Activated naive CD4-positive, alpha-beta T cell treated with anti-CD3 and anti-CD28 coated beads for 36 hours (primary cell): ENCODE measurements around the gene NUP62. TPM values are rescaled to one million over a fixed set of nuclear protein-coding genes. Genes with fewer than 3 reads are reported as not detected.

Experiments
- CTCF ChIA-PET: fragments of 350-600 bp; sonication (Branson Sonifier 250); formaldehyde crosslinking; loops from one replicate; lab custom pipeline; 2021; ENCODE audit warnings: antibody characterized with exemption; lab: Charles Lee
- DNase-seq: peaks from one replicate; pipeline ENCODE4 v3.0.0-alpha.2; 2020
- H3K27ac Mint-ChIP-seq: one replicate; pipeline ENCODE4 v1.8.0; 2021; ENCODE audit warnings: mild to moderate bottlenecking, mixed read lengths
- H3K27me3 Mint-ChIP-seq: one replicate; pipeline ENCODE4 v1.8.0; 2021; ENCODE audit warnings: low read depth, mixed read lengths
- H3K36me3 Mint-ChIP-seq: one replicate; pipeline ENCODE4 v1.8.0; 2021; ENCODE audit warnings: low read depth, mixed read lengths
- H3K4me1 Mint-ChIP-seq: one replicate; pipeline ENCODE4 v1.8.0; 2021; ENCODE audit warnings: low read depth, mixed read lengths
- H3K4me3 Mint-ChIP-seq: one replicate; pipeline ENCODE4 v1.8.0; 2021; ENCODE audit warnings: mild to moderate bottlenecking, moderate library complexity, mixed read lengths
- H3K9me3 Mint-ChIP-seq: one replicate; pipeline ENCODE4 v1.8.0; 2021; ENCODE audit warnings: mixed read lengths
- intact Hi-C: fragments of 100-400 bp; cut with micrococcal nuclease; formaldehyde crosslinking; loops from one replicate; pipeline ENCODE4 v1.15.1; 2023
- total RNA-seq, 2 experiments: library from RNA; stranded (reverse); gene quantifications; one replicate each; pipeline ENCODE4 v1.2.3, GENCODE V29; 2021

The NUP62 gene
- total RNA-seq, 2 experiments from 2014 or later: 89.2 to 92.5 TPM

DNA sequence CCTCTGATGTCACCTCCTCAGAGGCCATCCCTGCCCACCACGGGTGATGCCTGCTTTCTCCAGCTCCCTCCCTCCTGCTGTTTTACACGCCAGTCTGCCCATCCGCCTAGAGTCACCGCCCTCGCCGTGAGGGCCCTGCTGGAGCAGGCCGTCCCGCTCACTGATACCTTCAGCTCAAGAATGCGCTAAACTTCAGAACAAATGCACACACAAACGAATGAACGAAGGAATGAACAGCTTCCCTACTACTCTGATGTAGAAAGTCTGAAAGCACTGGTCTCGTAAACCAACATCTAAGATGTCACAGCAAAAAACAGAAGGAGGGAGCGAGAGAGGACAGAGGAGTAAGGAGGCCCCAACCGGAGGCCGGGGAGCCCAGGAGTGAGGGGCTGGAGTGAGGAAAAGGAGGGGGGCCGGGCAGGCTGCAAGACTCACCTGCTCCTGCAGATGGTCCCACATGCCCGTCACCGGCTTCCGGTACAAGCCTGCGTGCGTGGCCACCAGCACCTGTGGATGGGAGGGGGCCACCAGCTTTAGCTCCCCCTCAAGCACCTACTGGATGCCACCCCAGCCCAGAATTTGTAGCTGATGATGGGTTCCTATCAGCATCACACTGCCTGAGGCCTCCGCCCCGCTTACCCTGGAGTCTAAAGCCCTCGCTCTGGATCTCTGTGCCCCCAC lies 65.9 kb downstream of the NUP62 start:
- peaks cover 33% of the 10 kb centered on the region for H3K36me3 Mint-ChIP-seq
- CTCF ChIA-PET: interaction anchor here (0.9 kb wide), 1 partner anchor 34 kb away, joined by 3 read pairs; no protein-coding TSS in a partner anchor
- no peaks in the 10 kb centered on the region for H3K27me3 Mint-ChIP-seq
- intact Hi-C loops: loop anchor here (10.0 kb wide), 1 partner anchor 121 kb away; no protein-coding TSS in a partner anchor
- H3K9me3 Mint-ChIP-seq: no peaks in the 10 kb centered on the region
- no peak overlapping the region for H3K27ac Mint-ChIP-seq
- DNase-seq: no peak
- H3K4me3 Mint-ChIP-seq: no peak overlapping the region
- H3K4me1 Mint-ChIP-seq: peaks cover 40% of the 10 kb centered on the region

DNA sequence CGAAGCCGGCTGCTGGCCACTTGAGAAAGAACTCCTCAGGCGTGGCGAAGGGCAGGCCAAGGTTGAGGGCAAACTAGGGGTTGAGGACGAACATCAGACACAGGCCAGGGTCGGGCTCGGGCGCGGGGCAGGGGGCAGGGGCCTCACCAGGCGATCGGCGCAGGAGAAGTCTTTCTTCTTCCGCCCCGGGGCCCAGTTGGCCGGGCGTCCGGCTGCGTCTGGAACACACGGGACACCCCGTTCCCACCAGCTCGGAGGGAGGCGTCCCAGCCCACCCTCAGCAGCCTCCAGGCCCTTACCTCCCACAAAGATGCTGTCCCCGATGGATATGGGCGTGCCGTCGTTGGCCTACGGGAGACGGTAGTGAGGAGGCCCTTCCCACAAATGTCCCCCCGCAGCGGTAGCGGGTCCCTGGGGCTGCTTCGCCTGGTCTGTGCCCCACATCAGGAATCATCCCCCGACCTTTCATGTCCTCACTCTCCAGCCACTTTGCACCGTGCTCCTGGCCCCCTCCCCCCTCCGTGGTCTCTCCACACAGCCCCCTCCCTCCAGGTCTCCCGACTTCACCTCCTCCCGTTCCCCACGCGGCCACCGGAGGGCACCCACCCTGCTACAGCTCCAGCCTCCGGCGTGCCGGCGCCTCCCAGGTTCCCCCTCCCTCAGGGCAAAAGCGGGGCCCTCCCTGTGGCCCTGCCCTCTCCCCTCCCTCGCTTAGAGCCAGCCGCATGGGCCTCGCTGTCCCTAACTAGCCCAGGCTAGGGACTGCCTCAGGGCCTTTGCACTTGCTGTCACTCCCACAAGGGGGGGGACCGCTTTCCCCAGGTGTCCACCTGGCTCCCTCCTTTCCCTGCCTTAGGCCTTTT lies 66.7 kb downstream of the NUP62 start:
- Mint-ChIP-seq H3K27me3 (no peaks in the 10 kb centered on the region), H3K9me3 (no peaks in the 10 kb centered on the region), H3K4me3 (no peak overlapping the region), H3K4me1 (peaks cover 33% of the 10 kb centered on the region), H3K36me3 (peaks cover 35% of the 10 kb centered on the region), H3K27ac (no peak overlapping the region)
- no peak for DNase-seq
- intact Hi-C loops: loop anchor here (10.0 kb wide), 1 partner anchor 122 kb away; no protein-coding TSS in a partner anchor
- CTCF ChIA-PET: no interaction called here

DNA sequence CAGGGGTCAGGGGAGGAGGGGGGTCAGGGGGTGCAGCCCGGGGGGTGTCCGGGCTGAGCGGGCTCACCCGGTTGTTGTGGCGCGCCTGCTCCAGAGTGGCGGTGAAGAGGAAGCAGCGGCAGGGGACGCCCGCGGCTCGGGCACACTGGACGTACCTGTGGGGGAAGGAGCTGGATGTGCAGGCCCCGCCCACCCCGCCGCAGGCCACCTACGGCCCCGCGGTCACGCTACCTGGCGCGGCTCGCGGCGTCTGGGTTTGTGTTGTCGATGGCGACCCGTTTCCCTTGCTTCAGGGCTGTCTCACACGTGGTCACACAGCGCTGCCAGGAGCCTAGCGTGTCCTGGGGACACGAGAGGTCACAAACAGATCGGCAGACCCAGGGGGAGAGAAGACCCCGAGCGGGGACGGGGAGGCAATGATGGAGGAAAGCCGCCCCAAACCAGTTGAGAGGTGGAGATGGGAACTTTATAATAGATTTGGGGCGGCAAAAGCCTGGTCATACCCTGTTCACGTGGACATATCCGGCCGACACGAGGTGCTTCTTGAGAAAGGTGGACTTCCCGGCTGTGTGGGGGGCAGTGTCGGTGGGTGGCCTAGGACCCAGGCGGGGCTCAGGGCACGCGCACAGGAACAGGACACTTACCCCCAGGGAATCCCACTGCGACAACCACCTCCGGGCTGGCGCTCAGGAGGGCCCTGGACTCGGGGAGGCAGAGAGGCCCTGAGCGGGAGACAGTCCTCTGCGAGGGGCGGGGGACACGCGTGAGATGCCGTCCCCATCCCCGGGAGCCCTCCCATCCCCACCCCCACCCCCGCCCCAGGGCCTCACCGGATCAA lies 67.5 kb downstream of the NUP62 start:
- Mint-ChIP-seq H3K4me1 (peaks cover 29% of the 10 kb centered on the region), H3K27ac (no peak overlapping the region), H3K9me3 (no peaks in the 10 kb centered on the region), H3K4me3 (no peak overlapping the region), H3K27me3 (no peaks in the 10 kb centered on the region), H3K36me3 (peaks cover 34% of the 10 kb centered on the region)
- DNase-seq: no peak
- intact Hi-C loops: loop anchor here (10.0 kb wide), 1 partner anchor 123 kb away; no protein-coding TSS in a partner anchor
- CTCF ChIA-PET: no interaction called here

DNA sequence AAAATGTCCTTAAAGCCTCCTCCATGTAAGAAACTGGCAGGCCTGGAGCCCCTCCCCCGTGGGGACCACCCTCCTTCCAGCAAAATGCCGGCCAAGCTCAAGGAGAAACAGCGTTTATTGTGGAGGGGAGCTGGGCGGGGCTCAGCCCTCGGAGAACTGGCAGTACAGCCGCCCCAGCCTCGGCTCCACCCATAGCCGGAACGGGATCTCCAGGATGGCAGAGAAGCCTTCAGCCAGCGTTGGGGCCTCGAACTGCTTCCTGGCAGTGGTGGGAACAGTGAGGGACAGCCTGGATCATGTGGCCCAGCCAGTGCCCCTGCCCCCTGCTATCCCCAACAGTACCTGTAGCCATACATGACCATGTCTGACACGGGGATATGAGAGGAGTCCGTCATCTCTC lies 68.2 kb downstream of the NUP62 start:
- Mint-ChIP-seq H3K36me3 (peaks cover 29% of the 10 kb centered on the region), H3K27me3 (no peaks in the 10 kb centered on the region), H3K9me3 (no peaks in the 10 kb centered on the region), H3K27ac (no peak overlapping the region), H3K4me3 (no peak overlapping the region), H3K4me1 (peaks cover 22% of the 10 kb centered on the region)
- DNase-seq: no peak
- CTCF ChIA-PET: no interaction called here
- intact Hi-C loops: loop anchor here (10.0 kb wide), 1 partner anchor 124 kb away; no protein-coding TSS in a partner anchor

DNA sequence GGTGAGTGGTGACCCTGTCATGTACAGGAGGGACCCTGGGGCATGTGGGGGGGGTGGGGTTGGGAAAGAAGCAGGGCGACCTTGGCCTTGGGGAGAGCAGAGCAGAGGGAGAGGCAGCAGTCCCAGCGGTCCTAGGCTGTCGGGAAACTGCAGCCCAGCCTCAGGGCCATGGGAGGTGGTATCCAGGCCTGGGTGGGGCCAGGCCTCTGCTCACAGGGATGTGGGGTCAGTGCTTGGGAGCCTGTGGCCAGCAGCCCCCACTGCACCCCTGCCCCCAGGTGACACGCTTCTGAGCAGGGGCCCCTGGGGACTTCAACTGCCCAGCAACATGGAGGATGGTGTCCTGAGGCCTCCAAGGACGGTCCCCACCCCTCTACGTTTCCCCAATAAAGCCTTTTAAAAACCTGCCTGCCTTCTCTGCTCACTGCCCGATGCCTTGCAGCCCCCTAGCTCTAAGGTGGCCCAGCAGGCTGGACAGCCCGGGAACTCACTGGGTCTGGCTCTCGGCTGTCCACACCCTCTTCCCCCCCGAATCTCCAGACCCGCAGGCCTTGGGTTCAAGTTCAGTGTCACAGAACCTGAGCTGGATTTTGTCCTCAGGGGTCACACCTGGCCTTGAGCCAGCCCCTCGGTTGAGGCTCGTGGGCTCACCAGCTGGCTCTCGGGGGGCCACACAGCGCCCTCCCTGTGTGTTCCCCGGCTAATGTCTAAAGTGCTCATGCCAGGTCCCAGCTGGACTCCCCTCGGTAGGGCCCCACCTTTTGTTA lies 68.8 kb downstream of the NUP62 start:
- intact Hi-C loops: loop anchor here (10.0 kb wide), 1 partner anchor 124 kb away; no protein-coding TSS in a partner anchor
- DNase-seq: no peak
- Mint-ChIP-seq H3K36me3 (peaks cover 28% of the 10 kb centered on the region), H3K27me3 (no peaks in the 10 kb centered on the region), H3K4me3 (no peak overlapping the region), H3K9me3 (no peaks in the 10 kb centered on the region), H3K4me1 (peaks cover 18% of the 10 kb centered on the region), H3K27ac (no peak overlapping the region)
- CTCF ChIA-PET: no interaction called here

DNA sequence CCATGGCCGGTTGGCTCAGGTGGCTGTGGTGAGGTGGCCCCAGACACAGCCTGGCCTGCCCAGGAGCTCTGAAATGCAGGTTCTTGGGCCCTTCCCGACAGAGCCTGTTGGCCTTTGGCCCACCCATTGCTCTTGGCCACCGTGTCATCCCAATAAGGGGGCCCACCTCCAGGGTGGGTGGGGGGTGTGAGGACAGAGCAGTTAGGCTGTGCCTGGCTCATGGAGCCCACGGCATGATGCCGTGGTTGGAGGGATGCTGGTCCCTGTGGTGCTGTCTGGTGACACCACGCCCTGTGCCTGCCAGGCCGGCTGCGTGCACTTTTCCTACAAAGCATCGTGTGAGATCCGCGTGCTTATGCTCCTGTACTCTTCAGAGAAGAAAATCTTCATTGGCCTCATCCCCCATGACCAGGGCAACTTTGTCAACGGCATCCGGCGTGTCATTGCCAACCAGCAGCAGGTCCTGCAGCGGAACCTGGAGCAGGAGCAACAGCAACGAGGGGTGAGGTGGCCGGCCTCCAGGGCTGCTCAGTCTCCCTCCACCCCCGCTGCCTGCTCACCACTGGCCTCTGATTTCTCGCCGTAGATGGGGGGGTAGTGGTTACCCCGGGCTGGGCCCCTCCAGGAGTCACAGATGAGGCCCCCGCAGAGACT lies 69.5 kb downstream of the NUP62 start:
- no peak for DNase-seq
- H3K4me1 Mint-ChIP-seq: peaks cover 15% of the 10 kb centered on the region
- peaks cover 25% of the 10 kb centered on the region for H3K36me3 Mint-ChIP-seq
- H3K4me3 Mint-ChIP-seq: no peak overlapping the region
- H3K9me3 Mint-ChIP-seq: no peaks in the 10 kb centered on the region
- intact Hi-C loops: loop anchor here (10.0 kb wide), 1 partner anchor 125 kb away; no protein-coding TSS in a partner anchor
- H3K27me3 Mint-ChIP-seq: no peaks in the 10 kb centered on the region
- H3K27ac Mint-ChIP-seq: no peak overlapping the region
- CTCF ChIA-PET: no interaction called here

DNA sequence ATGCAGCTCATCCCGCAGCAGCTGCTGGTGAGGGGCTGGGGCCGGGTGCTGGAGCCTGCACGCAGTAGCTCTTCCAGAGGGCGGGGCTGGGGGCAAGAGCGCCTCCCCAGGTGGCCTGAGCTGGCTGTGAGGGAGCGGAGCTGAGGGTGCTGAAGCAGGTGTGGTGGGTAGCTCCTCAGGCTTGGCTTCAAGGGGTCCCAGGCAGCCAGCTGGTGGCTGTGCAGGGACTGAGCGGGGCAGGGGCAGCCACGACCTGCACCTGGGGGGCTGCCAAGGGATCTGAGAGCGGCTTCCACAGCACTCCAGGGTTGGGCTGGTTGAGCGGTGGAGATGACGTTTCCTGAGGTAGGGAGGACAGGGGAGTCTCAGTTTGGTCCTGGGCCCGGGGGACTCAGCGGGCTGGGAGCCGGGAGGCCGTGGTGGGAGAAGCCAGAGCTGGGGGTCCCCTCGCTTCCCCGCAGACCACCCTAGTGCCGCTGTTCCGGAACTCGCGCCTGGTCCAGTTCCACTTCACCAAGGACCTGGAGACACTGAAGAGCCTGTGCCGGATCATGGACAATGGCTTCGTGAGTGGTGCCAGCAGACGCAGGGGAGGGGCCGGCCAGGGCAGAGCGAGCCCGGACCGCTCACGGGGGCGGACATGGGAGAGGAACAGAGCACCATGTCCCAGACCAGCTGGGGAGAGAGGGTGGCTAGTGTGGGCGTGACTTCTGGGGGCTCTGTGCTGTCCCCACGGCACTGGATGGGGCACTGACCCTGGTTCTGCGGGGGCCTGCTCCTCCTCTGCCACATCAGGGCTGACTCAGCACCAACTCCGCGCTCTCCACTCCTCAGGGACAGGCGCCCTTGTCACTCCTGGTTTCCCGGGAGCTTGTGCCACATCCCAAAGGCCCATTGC lies 71.0 kb downstream of the NUP62 start:
- no peak overlapping the region for H3K4me3 Mint-ChIP-seq
- H3K36me3 Mint-ChIP-seq: peaks cover 13% of the 10 kb centered on the region
- no peaks in the 10 kb centered on the region for H3K27me3 Mint-ChIP-seq
- DNase-seq: no peak
- peaks cover 10% of the 10 kb centered on the region for H3K4me1 Mint-ChIP-seq
- intact Hi-C loops: no loop called here
- CTCF ChIA-PET: interaction anchor here (1.2 kb wide), 1 partner anchor 11 kb away, joined by 3 read pairs; no protein-coding TSS in a partner anchor
- H3K9me3 Mint-ChIP-seq: no peaks in the 10 kb centered on the region
- H3K27ac Mint-ChIP-seq: no peak overlapping the region

DNA sequence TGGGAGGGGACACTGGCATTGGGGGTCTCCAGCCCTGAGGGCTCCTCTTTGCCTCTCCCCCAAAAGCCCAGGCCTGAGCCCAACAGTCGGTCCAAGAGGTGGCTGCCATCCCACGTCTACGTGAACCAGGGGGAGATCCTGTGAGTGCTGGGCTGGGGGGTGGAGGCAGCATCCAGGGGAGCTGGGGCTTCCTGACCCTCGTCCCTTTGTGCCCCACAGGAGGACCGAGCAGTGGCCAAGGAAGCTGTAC lies 71.5 kb downstream of the NUP62 start:
- Mint-ChIP-seq H3K27me3 (no peaks in the 10 kb centered on the region), H3K4me3 (no peak overlapping the region), H3K36me3 (peaks cover 8% of the 10 kb centered on the region), H3K4me1 (peaks cover 9% of the 10 kb centered on the region), H3K9me3 (no peaks in the 10 kb centered on the region), H3K27ac (no peak overlapping the region)
- CTCF ChIA-PET: interaction anchor here (1.2 kb wide), 1 partner anchor 12 kb away, joined by 3 read pairs; no protein-coding TSS in a partner anchor
- no peak for DNase-seq
- intact Hi-C loops: no loop called here

DNA sequence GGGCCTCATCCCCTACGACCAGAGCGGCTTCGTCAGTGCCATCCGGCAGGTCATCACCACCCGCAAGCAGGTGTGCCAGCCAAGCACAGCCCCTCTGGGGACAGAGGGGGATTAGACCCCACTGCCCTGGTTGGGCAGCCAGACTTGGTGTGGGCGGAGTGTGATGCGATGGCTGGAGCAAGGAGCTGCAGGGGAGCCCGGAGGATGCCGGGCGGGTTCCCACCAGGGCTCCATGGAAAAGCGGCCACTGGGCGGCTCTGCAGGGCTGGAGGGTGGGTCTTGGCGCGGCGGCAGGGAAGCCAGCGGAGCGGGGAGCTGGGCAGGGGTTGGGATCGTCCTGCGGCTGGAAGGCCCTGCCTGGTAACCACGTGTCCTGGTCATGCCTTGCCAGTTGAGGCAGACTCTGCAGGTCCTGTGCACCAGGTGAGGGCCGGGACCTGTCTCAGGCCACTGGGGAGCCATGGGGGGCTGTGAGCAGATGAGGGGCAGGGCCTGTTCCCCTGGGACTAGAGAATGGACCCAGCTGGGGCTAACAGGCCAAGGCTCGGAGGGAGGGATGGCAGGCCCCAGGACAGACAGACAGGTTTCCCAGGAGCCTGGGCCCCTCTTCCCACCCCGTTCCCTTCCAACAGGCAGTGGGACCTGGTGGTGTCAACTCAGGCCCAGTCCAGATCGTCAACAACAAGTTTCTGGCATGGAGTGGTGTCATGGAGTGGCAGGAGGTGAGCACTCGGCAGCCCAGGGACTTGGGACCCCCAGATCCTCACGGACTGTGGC lies 72.1 kb downstream of the NUP62 start:
- no peaks in the 10 kb centered on the region for H3K9me3 Mint-ChIP-seq
- no peak overlapping the region for H3K27ac Mint-ChIP-seq
- peaks cover 14% of the 10 kb centered on the region for H3K4me1 Mint-ChIP-seq
- H3K27me3 Mint-ChIP-seq: no peaks in the 10 kb centered on the region
- DNase-seq: no peak
- CTCF ChIA-PET: no interaction called here
- H3K4me3 Mint-ChIP-seq: no peak overlapping the region
- peaks cover 8% of the 10 kb centered on the region for H3K36me3 Mint-ChIP-seq
- intact Hi-C loops: no loop called here
